ENCODE data around the gene ERGIC1. TPM values are rescaled to one million over a fixed set of nuclear protein-coding genes. Genes with fewer than 3 reads are reported as not detected.

Gene ERGIC1
- total and polyA plus RNA-seq, 2 experiments from 2014 or later, result 25.2 to 92.2 TPM

- H3K4me2 ChIP-seq, result peak overlapping the region; percentile 51; the same call in 1 of the 2 replicates
- ATAC-seq, result no peak; the same call in 1 of the 3 replicates
- DNase-seq (ENCODE audit: low spot score), result no peak
- no peaks in the 10 kb centered on the region for H3K27me3 ChIP-seq (ENCODE audit: insufficient read depth)
- H3F3A ChIP-seq (replicated peaks; ENCODE audit: low read depth), result peaks cover 11% of the 10 kb centered on the region; the same call in 1 of the 2 replicates
- H3K4me1 ChIP-seq (ENCODE audit: insufficient read depth), result peaks cover 86% of the 10 kb centered on the region
- H3K9me2 ChIP-seq (ENCODE audit: insufficient read depth), result no peaks in the 10 kb centered on the region
- H3K27me3 Mint-ChIP-seq (ENCODE audit: insufficient read depth, low read depth, poor library complexity), result peaks cover 11% of the 10 kb centered on the region
- TF ChIP-seq REST (IDR thresholded peaks at IDR 0.05; ENCODE audit: unreplicated experiment), result no peak
- no peak overlapping the region for H3K4me3 ChIP-seq
- H3K36me3 Mint-ChIP-seq (ENCODE audit: low read depth), result no peaks in the 10 kb centered on the region
- H3K4me3 Mint-ChIP-seq, result no peak overlapping the region
- no peaks in the 10 kb centered on the region; the same call in 1 of the 2 replicates for H3K36me3 ChIP-seq (ENCODE audit: insufficient read depth)
- H2AFZ ChIP-seq, result no peak overlapping the region
- no peak overlapping the region; the same call in 1 of the 2 replicates for H3K27ac Mint-ChIP-seq
- H4K20me1 ChIP-seq (replicated peaks; ENCODE audit: insufficient read depth), result peaks cover 48% of the 10 kb centered on the region
- H3K79me2 ChIP-seq (replicated peaks; ENCODE audit: insufficient read depth), result peaks cover 73% of the 10 kb centered on the region
- no peaks in the 10 kb centered on the region for H3K9me3 Mint-ChIP-seq
- H3K27ac ChIP-seq (ENCODE audit: low read depth), result no peak overlapping the region
- peaks cover 6% of the 10 kb centered on the region for H3K4me1 Mint-ChIP-seq
Measured at GRCh38 chr5:172868924-172869591, 35.0 kb downstream of the ERGIC1 start.

GRCh38 chr5:172869691-172870090 lies 35.6 kb downstream of the ERGIC1 start:
- Mint-ChIP-seq H3K36me3 (ENCODE audit: low read depth) (no peaks in the 10 kb centered on the region), H3K4me1 (peaks cover 1% of the 10 kb centered on the region), H3K4me3 (no peak overlapping the region; the same call in 2 of the 3 replicates), H3K27ac (no peak overlapping the region), H3K9me3 (no peaks in the 10 kb centered on the region), H3K27me3 (ENCODE audit: insufficient read depth, low read depth, poor library complexity) (peaks cover 11% of the 10 kb centered on the region)
- H4K20me1 ChIP-seq (replicated peaks; ENCODE audit: insufficient read depth), result peaks cover 45% of the 10 kb centered on the region
- DNase-seq (ENCODE audit: low spot score), result no peak
- 0 out of 2 replicates have a peak overlapping the region, but pooled peaks have one; percentile 51 for H3K4me2 ChIP-seq
- H3K27me3 ChIP-seq (ENCODE audit: insufficient read depth), result no peaks in the 10 kb centered on the region
- ATAC-seq, result no peak
- H3K79me2 ChIP-seq (replicated peaks; ENCODE audit: insufficient read depth), result peaks cover 68% of the 10 kb centered on the region
- H3K4me1 ChIP-seq (ENCODE audit: insufficient read depth), result peaks cover 82% of the 10 kb centered on the region
- no peak overlapping the region for H2AFZ ChIP-seq
- H3K4me3 ChIP-seq, result no peak overlapping the region
- H3K36me3 ChIP-seq (ENCODE audit: insufficient read depth), result no peaks in the 10 kb centered on the region; the same call in 1 of the 2 replicates
- no peaks in the 10 kb centered on the region for H3K9me2 ChIP-seq (ENCODE audit: insufficient read depth)
- H3F3A ChIP-seq (replicated peaks; ENCODE audit: low read depth), result peaks cover 11% of the 10 kb centered on the region; the same call in 1 of the 2 replicates
- 0 out of 2 replicates have a peak overlapping the region, but pooled peaks have one; percentile 45 for H3K27ac ChIP-seq (ENCODE audit: low read depth)
- TF ChIP-seq ZNF462 (CRISPR knock-in tag; IDR thresholded peaks at IDR 0.05), result no peak
- no peak for TF ChIP-seq REST (IDR thresholded peaks at IDR 0.05; ENCODE audit: unreplicated experiment)
- no peak for TF ChIP-seq EZH2phosphoT487 (IDR thresholded peaks at IDR 0.05; ENCODE audit: unreplicated experiment)
- TF ChIP-seq NANOG (IDR thresholded peaks at IDR 0.05; ENCODE audit: borderline replicate concordance), result no peak
- TF ChIP-seq CREB1 (CRISPR knock-in tag; IDR thresholded peaks at IDR 0.05; ENCODE audit: low read depth), result no peak
- no peak for TF ChIP-seq ZNF114 (CRISPR knock-in tag; IDR thresholded peaks at IDR 0.05)
